HK-2 (cell line): Measurements from ENCODE around the gene JUP.
"Not testable (repeated sequence)": the region's sequence is repeated elsewhere in the genome, so short reads cannot be mapped to it uniquely, and the experiment has no call there.

Experiments used
- DNase-seq: peaks from one replicate; pipeline ENCODE4 v3.0.0-alpha.2; 2018; ENCODE audit not compliant: unreplicated experiment

Gene JUP

DNA sequence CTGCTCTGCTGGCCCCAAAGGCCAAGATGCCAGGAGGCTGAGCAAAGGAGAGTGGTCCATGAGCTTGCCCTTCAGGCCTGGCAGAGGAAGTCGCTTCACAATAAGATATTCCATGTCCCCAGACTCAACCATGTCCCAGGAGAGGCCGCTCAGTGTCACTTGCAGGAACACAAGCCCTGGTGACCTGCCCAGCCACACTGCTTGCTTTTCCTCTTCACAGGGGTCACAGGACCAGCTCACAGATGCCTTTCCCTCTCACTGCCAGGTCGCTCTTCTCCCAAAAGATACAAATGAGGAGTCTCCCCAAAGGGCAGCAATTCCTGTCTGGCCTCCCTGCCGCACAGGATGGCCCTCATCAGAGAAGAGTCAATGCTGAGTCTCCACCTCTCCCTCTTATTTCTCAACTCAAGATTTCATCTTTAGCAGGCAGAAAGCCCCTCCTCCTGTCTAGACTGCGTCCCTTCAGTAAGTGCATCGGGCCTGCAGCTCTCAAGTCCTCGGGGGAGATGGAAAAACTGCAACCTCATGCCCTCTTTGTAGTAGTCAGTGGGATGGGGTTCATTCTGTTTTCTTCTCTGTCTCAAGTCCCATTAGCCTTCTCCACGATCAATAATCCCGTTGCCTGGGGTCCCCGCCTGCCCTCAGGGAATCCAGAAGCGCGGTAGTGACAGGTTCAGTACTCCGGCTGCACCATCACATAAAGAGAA is 5.0 kb downstream of the JUP start:
- DNase-seq = no peak

DNA sequence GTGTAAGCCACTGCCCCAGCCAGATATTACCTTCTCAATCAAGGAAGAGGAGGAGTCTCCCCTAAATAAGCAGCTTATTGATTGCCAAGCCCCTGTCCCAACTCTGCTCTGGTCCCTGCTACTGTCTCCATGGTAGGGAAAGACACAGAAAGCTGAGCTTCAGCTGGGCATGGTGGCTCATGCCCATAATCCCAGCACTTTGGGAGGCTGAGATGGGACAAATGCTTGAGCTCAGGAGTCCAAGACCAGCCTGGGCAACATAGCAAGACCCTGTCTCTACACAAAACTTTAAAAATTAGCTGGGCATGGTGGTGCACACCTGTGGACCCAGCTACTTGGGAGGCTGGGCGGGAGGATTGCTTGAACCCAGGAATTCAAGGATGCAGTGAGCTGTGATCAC is 6.6 kb downstream of the JUP start:
- DNase-seq = no peak

DNA sequence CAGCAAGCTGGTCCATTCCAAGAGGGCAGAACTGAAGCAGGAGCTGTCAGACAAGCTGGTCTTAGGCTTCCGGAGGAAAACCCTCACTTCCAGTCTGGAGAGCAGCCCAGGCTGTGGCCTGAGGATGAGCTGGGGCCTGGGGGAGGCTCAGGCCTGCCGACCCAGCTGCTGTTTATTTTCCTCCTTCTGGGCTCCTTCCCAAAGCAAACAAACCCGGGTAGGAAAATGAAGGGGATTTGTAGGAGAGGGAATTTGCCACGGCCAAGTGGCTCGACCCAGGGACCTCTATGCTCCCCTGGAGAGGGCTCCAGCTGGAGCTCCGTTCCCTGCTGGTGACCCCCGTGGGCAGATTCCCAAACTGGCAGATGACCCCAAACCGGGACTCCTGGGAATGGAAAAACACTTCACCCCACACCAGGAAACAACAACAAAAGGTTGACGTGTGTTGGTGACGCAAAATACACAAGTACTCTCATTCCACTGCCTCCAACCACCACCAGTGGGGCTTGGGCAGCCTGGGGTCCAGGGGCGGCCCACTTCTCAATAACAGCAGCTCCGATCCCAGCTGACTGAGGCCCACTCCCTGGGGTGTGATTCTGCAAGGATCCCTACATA is 8.8 kb downstream of the JUP start:
- DNase-seq = peak; percentile 54

DNA sequence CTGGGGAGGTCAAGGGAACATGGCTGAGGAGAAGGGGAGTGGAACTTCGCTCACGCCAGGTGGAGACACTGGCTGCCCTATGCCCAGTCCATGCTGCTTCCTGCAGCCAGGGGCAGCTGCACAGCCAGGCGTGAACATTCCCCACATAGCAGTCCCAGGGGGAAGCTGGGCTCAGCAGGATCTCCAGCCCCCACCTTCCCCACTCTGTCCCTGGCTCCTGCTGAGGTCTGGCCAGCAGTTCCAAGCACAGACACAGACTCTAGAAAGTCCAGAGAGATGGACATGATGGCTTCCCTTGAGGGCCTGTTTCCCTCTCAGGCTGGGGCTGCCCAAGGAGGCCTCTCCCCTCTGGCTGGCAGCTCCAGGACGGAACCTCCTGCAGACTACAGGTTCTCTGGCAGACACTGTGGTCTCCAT is 9.3 kb downstream of the JUP start:
- peak; percentile 73 for DNase-seq

DNA sequence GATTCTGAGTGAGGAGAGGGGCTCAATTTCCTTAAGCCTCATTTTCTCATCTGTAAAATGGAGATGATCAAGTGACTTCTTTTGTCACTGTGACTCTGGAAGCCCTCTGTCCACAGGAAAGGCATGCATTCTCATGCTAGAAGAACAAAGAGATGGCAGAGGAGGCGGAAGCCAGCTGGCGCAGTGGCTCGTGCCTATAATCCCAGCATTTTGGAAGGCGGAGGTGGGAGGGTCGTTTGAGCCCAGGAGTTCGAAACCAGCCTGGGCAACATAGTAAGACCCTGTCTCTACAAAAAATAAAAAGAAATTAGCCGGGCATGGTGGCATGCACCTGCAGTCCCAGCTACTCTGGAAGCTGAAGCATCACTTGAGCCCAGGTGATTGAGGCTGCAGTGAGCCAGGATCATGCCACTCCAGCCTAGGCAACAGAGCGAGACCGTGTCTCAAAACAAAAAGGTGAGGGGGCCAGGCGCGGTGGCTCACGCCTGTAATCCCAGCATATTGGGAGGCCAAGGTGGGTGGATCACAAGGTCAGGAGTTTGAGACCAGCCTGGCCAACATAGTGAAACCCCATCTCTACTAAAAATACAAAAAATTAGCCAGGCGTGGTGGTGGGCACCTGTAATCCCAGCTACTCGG is 10.1 kb downstream of the JUP start:
- DNase-seq = not testable (repeated sequence)

DNA sequence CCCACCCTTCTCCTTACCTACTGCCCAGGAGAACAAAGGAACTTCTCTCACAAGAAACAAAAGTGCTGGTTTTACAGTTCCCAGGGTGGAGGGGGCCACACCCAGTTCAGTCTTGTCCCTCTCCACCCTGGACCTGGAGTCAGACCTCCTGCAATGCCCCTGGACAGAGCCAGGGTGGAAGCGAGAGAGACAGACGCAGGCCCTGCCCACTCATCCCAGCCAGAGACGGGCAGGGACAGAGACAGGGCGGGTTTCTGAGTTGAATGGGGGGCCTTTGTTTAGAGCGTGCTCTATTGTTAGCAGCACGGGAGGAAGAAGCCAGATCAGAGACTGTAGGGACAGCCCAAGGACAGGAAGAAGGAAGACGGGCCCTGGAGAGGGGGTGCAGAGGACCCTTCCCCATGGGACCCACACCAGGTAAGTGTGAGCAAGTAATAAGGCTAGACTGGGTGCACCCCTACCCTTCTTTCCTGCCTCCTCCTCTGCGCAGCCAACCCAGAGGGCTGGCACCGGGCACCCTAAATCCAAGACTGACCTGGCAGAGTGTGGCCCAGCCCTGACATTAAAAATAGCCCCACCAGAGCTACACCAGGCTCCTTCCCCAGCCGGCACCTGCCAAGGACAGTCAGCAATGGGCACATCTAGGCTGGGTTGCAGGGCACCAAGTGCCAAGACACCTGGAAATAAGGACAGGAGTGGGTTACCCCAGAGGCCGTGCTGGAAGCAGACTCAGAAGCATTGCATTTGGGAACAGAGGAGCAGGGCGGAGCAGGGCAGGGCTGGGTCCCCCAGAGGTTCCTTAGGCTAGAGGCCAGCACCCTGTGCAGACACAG is 10.9 kb downstream of the JUP start:
- DNase-seq = no peak

DNA sequence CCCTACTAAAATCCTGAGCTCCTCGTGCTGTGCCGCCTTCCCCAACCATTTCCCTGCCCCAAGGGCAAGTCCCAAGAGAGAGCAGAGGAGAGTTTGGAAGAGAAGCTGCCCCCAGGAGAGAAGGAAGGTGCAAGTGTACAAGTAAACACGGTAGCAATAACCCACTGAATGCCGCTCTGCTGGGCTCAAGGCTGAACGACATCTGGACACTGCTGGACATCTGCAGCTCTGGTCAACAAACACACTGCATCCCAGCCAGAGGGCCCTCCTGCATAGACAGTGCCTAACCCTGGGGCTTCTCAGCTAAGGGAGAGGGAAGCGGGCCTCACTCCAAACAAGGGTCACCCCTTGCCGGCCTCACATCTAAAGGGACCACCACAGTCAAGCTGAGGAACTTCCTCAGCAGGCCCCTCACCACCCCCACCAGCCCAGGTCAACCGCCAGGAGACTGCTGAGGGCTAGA is 12.7 kb downstream of the JUP start:
- no peak for DNase-seq

DNA sequence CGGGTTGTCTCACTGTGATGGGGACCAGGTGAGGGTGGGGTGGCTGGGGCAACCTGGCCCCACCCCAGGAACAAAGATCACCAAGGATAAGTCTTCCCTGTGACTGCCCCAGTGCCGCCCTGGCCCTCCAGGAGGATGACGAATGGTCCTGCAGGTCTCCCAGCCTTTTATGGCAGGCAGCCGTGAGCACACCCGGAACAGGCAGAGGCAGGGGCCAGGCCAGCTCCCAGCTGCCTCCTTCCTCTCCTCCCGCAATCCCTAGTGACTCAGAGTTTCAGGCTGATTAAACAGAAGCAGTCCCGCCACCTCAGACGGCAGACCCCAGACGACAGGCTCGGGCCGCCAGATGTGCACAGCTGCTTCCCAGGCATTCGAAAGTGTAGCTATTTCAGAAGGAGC is 13.3 kb downstream of the JUP start:
- DNase-seq = peak; percentile 88

DNA sequence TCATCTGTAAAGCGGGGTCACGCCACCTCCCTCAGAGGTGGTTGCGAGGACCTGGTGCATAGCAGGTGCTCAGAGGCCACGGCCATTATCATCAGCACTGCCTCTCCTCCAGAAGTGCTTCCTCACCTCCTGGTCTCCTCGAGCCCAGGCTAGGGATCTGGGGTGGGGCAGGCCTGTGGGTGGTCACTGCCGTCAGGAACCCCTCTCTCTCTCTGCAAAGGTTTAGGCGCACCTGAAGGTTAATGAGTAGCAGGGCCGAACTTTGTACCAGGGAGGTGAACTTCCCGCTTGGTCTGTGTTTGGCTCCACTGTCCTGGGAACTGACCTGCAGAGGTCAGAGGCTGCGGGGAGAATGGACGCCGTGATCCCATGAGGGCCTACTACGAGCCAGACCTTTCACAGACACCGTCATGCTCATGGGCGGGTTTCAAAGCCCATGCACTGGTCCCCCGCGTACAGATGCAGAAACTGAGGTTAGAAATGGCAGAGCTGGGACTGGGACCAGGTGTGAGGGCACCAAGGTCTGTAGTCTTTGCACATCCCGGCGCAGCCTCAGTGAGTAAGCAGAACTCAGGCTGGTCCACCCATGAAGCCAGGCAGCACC is 13.8 kb downstream of the JUP start:
- DNase-seq = no peak

DNA sequence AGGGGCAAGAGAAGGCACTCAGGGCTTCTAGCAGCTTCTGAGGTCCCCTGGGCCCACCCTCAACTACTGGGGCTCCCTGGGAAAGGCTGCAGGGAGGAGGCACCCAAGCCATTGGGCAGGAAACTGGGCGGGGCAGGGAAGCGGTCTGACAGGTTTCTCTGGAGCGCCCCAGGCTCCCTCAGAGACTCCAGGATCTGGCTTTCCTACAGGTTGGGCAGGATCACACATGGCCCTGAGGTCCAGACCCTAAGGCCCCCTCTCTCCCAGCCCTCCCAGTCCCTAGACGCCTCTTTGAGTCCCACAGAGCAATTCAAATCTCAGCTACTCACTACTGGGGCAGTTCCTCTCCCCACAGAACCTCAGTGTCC is 14.3 kb downstream of the JUP start:
- DNase-seq = no peak

DNA sequence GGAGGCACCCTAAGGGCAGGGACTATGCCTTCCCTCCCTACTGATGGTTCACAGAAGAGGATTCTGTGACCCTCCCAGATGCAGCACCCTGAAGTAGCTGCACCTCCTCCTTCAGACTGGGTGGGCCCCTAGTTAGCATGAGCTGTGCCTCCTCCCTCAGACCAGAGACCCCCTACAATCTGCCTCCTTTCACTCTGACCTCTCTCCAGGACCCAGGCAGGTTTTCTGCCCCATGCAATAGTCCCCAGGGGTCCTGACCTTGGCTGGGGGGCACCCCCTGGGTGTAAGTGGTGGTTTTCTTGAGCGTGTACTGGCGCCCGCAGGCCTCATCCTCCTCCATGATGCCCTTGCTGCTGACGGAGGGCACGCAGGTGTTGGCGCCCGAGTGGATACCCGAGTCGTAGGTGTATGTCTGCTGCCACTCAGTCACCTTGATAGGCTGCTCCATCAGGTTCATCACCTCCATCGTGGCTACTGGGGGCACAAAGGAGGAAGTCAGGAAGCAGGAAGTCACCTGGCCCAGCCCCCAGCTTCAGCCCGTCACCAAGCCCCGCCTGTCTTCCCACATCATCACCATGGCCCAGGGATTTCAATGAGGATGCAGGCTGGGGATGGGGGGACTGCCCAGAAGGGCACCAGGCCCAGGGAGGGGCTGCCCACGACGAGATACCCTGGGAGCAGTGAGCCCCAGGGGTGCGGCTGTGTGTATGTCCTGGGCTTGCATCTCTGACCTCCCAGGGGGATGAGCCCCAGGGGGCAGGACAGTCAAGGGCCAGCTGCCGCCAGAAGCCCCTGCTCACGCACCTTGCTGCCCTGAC is 14.9 kb downstream of the JUP start:
- no peak for DNase-seq

DNA sequence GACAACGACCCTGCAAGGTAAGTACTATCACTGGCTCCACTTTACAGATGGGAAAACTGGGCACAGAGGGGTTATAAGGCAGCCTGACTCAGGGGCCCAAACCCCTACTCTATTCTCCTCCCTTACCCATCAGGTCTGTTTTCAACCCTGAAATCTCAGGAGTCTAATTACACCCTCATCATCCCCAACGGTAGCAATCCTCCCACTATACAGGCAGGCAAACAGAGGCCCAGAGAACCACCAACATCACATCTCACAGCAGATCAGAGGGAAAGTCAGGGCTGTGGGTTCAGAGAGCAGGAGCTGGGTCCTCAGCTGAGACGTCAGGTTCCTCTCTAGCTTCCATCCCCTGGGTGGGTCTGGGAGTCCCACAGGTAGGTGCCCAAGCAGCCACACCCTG is 16.5 kb downstream of the JUP start:
- DNase-seq = no peak

DNA sequence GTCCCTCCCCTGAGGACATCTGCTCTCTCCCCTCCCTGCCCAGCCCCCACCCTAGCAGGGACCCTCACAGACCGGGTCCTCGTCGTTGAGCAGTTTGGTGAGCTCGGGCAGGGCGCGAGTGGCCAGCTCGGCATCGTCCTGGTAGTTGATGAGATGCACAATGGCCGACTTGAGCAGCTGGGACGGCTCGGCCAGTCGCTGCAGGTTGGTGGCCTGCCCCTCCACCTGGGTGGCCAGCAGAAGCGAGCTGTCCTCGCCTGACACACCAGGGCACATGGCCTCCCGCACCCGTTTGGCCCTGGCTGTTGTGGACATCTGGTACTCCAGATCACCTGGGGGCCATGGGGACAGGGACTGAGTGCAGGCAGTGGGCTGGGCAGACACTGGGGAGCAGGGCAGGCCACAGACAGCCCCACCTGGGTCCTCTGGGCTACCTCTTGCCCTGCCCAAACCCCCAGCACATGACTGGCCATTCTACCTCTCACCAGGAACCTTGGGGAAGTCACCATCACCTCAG is 17.1 kb downstream of the JUP start:
- DNase-seq = no peak

DNA sequence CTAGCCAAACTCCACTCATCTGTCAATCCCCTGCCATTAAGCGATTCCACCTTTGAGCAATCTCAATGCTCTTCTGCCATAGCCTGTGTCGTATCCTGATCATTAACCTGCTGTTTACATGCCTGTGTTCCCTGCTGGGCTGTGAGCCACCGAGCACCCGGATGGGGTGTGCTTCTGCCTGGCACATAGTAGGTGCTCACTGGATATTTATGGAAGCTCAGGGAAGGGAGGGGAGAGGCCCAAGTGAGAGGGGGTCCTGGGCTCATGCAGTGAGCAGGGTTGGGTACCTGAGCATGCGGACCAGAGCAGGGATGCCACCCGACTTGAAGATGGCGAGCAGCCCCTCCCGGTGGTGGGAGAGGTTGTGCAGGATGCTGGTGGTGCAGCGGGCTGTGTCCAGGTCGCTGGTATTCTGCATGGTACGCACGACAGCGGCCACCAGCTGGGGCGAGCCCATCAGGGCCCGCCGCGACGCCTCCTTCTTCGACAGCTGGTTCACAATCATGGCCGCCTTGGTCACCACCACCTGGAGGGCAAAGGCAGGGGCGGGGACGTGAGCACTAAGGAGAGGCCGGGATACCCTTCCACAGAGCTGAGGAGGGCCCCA is 17.7 kb downstream of the JUP start:
- DNase-seq = no peak

DNA sequence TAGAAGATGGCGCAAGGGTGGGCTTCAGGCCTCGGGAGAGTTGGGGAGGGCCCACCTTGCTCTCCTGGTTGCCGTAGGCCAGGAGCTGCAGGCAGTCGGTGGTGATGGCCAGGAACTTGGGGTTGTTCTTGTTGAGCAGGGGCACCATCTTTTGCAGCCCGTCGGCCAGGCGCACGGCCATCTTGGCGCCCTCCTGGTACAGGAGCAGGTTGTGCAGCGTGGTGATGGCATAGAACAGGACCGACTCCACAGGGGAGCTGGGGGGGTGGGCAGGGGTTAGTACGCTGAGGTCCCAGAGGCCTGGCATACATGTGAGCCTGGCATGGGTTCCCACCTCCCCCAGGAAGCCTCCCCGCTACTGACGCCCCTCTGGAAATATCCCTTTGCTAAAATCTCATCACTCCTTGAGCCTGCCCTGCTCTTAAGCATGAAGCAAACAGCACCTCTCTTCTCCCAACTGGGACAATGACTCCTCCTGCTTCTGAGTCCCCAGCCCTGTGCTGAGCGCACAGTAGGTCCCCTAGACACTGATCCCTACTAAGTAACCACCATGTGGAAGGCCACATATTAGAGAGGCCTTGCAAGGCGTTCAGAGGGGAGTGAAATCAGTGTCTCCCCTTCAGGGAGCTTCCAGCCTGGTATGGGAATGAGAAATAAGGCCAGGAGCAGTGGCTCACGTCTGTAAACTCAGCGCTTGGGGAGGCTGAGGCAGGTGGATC is 19.0 kb downstream of the JUP start:
- DNase-seq = no peak

DNA sequence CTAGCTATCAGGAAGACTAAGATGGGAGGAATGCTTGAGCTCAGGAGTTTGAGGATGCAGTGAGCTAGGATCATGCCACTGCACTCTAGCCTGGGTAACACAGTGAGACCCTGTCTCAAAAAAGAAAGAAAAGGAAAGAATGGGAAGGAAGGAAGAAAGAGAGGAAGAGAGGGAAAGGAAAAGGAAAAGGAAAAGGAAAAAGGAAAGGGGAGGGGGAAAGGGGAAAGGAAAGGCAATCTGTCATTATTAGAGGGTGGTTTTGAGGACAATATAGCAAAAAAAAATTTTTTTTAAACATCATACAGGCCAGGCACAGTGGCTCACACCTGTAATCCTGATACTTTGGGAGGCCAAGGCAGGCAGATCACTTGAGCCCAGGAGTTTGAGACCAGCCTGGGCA is 20.4 kb downstream of the JUP start:
- DNase-seq = no peak

DNA sequence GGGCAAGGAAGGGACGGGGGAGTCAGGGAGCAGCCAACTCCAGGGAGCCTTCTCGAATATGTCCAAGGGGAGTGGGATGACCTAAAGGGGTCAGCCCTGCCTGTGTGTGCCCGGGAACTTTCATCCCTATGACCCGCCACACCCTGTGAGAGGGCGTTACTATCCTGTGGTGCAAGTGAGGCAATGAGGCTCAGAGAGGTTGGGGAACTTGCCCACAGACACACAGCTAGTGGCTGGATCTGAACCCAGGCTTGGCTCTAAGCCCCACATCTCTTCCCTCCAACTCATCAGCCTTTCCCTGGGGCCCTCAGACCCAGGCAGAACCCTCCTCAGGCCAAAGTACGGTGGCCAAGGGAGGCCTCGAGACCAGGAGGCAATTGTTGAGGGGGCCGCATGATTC is 23.2 kb downstream of the JUP start:
- DNase-seq = no peak

DNA sequence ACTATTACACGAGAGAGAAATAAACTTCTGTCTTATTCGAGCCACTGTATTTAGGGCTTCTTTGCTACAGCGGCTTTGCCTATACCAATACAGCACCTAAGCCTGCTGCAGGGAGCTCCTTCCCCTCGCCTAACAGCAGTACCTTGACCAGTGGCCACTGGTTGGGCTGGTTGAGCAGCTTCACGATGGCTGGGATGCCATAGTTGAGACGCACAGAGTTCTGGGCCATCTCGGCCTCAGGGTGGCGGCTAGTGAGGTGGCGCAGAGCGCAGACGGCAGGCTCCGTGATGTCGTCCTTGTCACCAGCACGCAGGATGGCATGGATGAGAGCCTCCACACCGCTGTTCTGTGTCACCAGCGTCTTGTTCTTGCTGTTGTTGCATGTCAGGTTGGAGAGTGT is 23.7 kb downstream of the JUP start:
- no peak for DNase-seq

DNA sequence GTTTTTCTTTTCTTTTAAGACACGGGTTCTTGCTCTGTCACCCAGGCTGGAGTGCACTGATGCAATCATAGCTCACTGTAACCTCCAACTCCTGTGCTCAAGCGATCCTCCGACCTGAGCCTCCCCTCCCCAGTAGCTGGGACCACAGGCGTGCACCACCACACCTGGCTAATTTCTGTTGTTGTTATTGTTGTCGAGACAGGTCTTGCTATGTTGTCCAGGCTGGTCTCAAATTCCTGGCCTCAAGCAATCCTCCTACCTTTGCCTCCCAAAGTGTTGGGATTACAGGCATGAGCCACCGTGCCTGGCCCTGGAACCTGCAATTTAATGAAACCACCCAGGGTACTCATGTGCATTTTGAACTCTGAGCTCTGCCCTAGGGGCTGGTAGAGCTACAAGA is 24.1 kb downstream of the JUP start:
- no peak for DNase-seq

DNA sequence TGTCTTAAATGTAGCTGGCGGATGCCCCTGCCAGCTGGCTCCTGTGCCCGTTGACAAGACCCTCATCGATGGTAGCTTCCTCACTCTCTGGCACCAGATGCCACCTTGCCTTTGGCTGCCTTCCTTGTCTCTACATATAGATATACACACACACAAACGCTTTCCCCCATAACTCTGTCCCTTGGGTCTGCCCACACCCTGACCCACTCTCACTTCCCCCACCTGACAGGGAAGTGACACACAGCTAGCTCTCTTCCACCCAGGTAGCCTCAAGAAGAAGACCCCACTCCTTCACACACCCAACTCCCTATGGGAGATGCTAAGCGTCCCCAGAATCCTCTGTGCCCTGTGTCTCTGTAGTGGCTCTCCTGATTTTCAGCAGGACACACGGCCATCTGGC is 25.6 kb downstream of the JUP start:
- no peak for DNase-seq
